ENCODE measurements around the gene OLFML2A.
"Not testable (repeated sequence)": the region's sequence is repeated elsewhere in the genome, so short reads cannot be mapped to it uniquely, and the experiment has no call there.

The OLFML2A gene

DNA sequence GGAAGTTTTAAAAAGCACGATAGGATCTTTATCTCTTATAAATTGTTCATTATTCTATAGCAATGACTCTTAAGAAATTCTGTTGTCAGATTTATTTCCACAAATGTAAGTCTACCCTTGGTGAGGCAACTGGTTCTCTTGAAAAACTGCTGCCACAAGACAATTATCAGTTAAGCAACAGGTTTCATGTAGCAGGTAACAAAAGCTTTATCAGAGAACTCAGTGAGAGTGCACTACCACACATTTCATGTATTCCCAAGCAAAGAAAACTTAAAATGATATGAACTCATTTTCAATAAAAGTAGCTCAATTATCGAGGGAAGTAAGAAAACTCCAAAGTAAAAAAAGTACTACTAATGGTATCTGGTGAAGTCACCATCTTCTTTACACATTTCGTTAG, 15.2 kb upstream of the OLFML2A start:
- no peak for DNase-seq

DNA sequence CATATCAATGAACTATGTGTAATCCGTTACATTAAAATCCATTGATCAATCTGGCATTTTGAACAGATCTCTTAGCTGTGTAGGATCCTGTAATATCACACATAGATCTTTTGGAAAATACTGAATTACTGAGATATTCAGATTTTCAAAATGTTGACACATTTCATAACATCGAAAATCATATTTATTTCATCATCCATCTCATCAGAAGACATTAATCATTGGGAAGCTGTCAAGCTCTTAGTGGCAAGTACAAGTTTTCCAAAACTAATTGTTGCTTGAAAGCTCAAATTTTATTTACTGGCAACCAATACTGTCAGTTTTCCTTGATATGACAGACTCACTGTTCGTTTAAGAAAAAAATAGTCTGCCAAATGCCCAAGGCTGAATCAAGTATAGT, 14.3 kb upstream of the OLFML2A start:
- no peak for DNase-seq

DNA sequence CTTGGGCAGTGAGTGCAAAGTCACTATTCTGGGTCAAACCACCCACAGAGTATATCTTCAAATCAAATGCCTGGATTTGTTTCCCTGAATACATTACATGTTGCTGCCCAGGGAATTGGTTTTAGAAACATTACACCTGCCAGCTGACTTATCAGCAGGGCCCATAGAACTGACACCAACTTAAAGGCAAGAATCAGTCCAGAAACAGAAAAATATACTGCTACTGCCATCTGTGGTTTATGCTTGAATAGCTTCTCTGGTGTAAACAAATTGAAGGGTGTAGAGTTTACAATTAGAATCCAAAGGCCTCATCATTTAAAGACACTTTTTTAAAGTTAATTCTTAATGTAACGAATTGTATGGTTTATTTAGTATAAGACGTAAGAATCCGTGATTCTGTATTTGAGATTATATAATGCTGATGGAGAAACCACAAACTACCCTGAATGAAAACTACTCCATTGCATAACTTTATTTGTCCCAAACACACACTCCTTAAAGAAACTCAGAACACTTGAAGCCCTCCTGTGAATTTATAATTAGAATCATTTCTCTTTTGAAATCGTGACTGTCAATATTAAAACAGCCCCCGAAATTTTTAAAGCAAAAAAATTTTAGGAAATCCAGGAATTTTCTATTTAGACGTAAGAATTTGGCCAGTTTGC, 12.0 kb upstream of the OLFML2A start:
- DNase-seq, result no peak

DNA sequence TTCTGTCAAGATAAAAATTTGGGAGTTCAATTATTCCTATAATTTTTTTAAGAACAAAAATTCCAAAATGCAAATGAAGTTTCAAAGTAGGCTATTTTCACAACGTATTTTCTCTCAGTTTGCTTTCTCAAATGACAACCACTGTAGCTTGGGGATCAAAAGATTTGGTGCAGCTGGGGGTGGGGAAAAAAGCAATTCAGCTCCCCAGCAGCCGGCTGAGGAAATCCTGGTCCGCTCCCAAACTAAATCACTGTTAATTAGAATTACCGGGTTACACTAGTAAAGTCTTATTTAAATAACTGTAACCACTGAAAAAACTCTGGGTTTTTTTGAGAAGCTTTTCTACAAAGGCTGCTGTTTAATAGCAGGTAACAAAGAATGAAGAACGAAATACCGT, 11.5 kb upstream of the OLFML2A start:
- DNase-seq, result no peak

DNA sequence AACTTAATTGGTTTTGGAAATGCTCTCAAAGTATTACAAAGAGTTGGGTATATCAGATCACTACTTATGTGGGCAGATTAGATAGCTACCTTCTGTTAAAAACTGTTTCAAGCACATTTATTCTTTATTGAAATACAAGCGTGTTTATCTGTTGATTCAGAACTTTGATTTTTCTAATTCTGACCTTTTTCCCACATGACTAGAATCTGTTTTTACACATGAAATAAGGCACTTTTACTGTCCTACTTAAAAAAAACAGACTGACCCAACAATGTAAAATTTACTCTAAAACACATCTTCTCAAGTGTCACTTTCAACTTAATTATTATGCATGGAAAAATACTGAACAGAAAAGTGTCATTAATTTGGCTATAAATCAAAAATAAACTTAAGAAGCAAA, 10.6 kb upstream of the OLFML2A start:
- no peak for DNase-seq

DNA sequence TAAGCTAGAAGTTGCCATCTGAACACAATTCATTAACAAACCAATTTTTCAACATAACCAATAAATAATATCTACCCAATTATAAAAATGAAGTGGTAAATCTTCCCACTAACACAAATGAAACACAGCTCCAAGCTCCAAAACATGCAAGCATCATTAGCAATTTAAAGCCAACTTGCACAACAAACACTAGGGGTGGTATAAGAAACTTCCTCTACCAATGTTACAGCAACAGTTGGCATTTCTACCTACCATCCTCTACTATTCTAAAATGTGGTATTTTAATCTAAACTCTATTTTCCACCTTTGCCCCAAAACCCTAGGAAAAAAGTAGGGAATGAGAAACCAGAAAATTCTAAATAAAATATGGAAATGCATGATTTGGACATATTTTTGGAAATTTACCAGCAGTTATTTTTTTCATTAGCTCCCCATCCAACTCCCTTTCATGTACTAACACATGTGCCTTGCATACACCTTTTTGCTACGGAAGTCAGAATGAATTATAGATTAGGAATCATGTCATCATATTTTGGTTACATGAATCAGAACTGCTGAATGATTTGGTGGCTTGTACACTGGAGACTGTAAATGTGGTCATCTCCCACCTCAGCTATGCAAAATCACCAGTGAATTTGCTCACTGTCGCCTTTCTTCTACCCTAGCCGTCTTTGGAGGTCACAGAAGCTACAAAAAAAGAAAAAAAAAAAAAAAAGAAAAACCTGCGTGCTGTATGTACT, 9.9 kb upstream of the OLFML2A start:
- DNase-seq, result no peak

DNA sequence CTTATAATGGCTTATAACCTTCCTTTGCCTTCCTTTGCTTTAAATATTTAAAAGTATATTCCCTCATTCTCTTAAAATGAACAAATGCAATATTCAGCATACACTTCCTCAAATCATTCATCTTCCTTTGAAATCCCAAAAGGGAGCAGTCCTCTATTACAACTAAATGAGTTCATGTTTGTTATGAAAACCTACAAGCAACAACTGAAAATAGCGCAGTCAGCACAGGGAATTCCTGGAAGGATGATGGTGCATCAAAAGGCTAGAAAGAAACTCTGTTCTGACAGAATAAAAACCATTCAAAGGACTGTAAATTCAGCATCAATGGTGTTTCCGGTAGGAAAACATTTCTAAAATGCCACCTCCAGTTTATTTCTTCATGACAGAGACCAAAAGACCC, 9.1 kb upstream of the OLFML2A start:
- DNase-seq, result no peak

DNA sequence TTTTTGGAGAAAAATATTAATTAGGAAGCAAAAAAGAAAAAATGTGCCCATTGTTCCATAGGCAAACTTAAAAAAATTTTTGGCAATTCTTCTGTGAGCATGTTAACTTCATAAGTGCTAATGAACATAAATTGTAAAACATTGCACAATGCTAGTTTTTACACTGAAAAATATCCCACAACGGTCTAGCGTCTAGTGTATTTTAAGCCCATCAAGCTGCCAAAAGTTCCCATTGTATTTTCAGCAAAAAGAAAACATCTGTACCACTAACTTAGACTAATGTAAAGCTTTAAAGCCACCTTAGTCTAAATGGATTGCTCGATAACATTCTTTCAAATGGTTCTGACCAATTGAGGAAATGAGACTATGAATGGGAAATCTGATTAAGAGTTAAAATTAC, 8.6 kb upstream of the OLFML2A start:
- no peak for DNase-seq

DNA sequence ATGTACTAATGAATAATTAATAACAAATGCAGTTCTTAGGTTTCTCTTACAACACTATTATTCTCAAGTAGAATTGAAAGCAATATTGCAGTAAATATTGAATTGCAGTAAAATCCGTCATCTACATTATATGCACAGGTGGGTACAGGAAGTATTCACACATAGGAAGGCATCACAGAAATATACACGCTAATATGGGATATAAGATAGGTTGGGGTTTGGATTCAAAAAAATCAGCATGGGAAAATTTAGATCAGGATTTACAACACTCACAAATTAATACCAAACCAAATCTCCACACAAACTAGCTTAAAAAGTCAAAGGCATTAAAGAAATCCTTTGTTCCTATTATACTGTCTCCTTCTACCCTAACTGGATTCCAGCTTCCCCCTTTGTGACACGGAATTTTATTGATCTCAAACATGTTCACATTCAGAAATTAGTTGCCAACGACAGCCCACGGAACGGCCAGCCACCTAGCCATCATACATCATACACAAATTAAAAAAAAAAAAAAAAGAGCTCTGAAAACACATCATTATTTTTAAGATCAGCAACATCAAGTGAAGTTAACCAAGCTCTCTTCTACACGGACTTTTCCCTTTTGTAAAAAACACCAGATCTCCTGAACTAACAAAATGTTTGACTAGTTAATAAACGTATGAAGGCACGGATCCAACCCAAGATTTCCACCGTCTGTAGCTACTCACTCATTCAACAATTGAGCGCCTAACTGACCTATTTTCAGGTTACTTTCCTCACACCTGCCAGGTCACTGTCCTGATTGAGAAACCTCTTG, 8.0 kb upstream of the OLFML2A start:
- DNase-seq, result no peak

DNA sequence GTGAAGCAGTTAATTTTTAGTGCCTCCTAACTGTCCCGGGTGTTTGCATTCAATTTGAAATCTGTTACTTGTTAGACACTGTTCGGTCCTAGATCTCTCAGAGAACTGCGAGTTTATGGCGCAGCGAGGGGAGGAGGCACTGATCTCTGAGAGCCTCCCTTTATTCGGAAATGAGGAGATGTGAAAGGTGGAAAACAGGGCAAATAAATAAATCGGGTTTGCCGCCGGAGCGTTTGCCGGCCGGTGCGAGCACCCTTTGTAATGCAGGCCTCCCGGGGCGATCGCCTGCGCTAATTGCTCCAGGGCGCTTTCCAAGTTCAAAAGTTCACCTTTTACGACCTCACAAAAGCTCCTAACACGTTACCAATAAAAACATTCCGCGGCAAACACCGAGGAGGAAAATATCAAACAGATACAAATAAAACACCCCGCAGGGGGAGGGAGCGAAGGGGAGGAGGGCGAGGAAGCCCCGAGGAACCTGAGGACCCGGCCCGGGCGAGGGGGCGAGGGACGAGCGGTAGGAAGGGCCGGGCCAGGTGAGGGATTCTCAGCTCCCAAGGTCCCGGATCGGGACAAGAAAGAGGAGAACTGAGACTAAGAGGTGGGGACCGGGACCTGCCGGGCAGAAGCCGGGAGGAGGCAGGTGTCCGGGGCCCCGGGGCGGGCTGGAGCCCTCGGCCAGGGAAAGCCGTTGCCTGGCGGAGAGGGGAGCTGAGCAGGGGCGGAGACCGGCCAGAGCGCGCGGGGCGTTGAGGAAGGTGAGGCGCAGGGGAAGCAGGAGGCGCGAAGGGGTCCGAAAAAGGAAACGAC, 7.2 kb upstream of the OLFML2A start:
- peak; percentile 21 to 24 for DNase-seq

DNA sequence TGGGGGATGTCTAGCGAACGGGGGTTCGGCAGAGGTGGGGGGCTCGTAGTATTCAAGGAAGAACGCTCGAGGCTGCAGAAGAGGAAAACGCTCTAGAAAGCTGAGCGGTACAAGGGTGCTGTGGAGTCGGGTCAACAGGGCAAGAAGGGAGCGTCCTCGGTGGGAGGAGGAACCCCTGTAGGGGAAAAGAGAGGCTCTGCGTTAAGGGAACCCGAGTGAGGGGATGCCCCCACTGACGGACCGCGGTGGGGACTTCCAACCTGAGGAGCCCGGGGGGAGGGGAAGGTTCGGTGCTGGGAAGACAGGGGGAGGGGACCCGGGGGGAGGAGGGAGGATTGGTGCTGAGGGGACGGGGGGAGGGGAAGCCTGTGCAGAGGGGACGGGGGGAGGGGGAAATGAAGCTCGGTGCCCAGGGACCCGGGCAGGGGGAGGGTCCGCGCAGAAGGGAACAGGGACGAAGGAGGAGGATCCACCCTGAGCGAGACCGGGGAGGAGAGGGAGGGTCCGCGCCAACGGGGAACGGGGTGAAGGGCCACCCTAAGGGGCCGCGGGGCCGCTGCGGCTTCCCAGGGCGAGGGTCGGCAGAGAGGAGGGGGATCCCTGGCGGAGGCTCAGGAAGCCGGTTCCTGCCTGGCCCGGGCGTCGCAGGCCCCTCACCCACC, 6.4 kb upstream of the OLFML2A start:
- DNase-seq, result peak in 1 of 2 experiments; percentile 28

DNA sequence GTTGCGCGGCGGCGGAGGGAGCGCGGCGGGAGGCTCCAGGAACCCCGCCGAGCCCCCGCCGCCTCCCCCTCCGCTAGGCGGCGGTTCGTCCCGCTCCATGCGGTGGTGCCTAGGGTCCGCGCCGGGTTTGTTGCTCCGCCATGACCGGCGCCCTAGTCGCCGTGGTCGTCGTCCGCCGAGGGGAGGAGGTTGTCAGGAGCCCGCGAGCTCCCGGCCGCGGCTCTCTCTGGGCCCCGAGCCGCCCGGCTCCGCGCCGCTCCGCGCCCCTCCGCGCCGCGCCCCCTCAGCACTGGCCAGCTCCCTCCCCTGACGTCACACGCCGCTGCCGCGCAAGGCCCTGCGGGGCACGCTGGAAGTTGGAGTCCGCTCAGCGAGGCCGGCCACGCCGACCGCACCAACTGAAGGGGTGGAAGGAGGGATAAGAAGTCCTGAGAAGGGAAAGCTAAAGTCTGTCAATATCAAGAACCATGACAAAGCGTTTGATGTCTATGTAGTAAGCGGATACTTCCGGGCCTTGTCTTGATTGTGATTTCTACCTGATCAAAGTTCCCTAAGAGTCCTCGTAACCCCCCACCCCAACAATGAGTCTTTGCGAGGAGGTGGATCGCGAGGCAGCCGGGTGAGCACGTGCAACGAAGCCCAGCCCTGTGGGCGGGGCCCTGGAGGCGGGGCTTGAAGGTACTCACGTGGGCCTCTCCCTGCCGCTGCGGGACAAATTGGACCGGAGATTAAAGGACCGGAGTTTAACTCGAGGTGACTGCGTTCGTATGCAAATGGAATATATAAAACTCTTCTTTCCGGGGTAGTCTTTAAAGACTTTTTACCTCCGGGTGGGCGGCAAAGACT, 5.7 kb upstream of the OLFML2A start, which contains the start of gene NR6A1:
Gene NR6A1, minus strand, starts transcription at position 291 of the 846 bp plus-strand sequence.
- peak; percentile 88 to 94 for DNase-seq

DNA sequence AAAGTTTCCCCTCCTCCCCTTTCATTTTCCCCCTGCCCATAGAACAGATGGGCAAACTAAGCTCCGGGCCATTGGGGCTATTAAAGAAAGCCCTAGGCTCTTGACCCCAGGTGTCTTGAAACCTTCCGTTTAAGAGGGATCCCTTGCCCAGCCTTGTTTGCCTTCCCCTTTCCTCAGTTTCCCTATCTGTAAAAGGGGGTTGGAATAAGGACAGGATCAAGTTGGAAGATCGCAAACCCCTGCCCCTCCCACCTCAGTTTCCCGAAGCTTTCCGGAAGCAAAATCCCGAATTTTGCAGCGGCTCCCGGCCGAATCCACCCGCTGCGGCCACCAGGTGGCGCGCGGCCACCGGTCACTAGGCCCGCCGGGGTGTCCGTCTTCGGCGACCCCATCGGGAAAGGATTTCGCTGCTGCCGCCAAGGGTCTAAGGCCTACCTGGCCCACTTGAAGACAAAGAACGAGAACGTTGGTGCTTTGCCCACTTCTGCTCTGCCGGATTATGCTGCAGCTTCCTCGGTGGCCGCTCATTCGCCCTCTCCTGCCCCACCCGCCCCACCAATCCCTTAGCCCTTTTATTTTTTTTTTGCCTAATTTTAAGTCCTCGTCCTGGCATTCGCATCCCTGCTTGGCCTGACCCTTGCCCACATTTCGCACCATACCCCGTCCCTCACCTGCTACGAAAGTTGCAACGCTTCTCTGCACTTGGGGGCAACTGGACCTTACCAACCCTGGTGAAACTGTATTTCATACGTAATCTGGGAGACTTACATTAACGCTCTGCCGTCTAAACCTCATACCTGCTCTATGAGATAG, 4.9 kb upstream of the OLFML2A start:
- DNase-seq, result peak; percentile 63 to 69

DNA sequence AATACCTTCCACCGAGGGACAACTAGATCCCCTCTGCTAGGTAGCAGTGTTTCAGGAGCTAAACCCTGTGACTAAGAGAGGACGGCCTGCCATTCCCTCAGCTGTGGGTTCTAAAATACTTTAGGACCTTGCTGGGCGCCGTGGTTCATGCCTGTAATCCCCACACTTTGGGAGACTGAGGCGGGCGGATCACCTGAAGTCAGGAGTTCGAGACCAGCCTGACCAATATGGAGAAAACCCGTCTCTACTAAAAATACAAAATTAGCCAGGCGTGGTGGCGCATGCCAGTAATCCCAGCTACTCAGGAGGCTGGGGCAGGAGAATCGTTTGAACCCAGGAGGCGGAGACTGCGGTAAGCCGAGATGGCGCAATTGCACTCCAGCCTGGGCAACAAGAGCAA, 4.1 kb upstream of the OLFML2A start:
- DNase-seq, result not testable (repeated sequence)

DNA sequence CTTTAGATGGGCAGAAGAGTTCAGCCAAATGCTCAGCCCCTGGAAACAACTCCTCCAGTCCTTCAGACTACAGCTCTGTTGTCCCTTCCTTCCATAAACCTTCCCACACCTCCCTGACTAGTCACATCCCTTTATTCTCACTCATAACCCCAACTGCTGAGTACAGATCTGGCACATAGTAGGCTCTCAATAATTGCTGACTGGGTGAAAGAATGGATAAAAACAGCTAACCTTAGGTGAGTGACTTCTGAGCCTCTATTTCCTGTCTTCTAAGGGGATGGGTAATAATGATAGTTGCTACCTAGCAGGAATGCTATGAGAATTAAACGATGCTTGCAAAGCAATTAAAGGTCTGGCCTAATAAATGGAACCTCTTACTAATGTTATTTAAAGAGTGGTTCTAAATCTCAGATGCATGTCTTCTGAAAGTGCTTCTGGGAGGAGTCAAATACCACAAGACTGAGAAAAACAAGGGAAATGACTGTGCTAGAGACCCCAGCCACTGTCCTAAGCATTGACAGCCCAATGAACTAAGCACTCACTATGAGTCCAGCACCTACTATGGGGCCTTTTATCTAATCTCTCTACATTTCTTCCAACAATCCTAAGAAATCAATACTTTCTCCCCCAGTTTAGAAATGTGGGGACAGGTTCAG, 3.3 kb upstream of the OLFML2A start:
- DNase-seq, result no peak

DNA sequence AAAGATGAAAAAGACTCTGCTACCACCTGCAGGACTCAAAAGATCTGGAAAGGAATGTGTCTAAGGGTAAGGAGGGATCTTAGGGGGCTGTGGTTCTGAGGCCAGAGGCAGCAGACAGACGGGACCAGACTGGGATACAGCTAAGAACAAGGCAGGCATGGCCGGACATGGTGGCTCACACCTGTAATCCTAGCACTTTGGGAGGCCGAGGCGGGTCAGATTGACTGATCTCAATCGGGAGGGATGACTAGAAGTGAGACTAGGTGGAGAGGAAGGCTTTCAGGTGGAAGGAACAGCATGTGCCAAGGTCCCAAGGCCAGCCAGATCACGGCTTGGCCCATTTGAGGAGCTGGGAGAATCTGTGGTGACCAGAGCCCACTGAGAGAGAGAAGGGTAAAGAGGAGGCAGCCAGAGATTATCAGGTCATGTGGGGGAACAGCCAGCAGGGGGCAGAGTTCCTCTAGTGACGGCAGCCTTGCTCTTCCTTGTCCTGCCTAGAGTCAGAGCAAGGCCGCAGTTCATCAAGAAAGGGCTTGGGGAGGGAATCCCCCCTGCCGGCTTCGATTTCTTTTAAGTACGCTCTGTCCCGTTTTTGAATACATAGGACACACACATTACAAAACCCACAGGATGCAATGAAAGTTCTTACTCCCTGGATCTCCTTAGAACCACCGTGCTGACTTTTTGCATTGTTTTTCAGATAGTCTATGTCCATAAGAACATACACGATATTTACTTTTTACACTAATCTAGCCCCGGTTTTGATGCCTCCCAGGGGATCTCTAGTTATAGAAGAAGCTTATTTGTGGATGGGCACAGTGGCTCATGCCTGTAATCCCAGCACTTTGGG, 2.6 kb upstream of the OLFML2A start:
- DNase-seq, result peak; percentile 58 to 61

DNA sequence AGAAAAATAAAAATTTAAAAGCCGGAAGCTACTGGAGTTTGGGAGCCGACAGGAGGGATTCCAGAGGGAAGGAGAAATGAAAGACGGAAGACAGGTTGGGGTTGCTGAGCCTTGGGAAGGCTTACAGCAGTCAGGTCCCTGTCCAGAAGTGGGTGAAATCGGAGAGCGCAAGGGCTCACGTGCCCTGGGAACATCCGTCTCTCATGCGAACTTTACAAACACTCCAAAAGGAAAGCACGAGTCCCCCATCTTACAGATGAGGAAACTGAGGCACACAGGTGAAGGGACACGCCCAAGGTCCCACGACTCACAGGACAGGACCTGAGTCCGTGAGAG, 347 bp upstream of the OLFML2A start:
- DNase-seq, result no peak

DNA sequence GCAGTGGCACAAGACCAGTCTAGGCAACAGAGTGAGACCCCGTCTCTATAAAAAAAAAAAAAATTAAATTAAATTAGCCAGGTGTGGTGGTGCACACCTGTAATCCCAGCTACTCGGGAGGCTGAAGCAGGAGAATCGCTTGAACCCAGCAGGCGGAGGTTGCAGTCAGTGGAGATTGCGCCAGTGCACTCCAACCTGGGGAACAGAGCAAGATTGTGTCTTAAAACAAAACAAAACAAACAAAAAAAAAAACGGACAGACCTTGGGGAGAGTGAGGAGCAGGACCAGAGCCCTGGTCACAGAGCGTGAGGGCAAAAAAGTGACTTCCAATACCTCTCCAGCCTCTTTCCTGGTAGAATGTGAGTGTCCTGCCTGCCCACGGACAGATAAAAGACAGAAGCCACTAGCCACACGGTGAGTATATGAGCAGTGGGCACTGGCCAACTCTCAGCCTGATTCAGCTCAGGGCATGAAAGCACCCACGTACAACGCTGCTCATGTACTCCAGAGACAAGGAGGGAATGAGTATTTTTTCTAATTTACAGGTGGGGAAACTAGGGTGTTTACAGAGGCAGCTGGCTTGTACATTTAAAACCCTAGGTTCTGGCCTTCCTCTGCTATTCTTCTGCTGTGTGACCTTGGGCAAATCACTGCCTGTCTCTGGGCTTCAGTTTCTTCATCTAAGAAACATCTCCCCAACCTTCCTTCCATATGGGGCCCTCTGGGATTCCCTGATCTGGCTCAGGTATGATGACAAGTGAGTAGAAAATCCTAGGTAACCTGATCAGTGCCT, 1.8 kb downstream of the OLFML2A start:
- DNase-seq, result no peak

All from SHP77 (cell line).